Natural killer cell (primary cell): ENCODE data around the gene ZFYVE21. TPM values are rescaled to one million over a fixed set of nuclear protein-coding genes. Genes with fewer than 3 reads are reported as not detected.

ENCODE experiments used
- ATAC-seq, 3 donors: fragments of 150-1000 bp in 2 of 3; fragments of 200-7000 bp in 1 of 3; cut with Tn5 transposase; 1 replicate in 1 of 3; 2 replicates in 2 of 3; pipeline ENCODE4 v1.10.0; 2021; ENCODE audit warnings: mild to moderate bottlenecking in 2 of 3, moderate library complexity in 2 of 3
- DNase-seq, 2 donors: peaks; one replicate each; pipeline versions ENCODE4 v3.0.0 to v3.0.0-alpha.2; 2013 to 2021; ENCODE audit warnings: mixed read lengths in 1 of 2
- H3K27ac ChIP-seq: one replicate; pipeline ENCODE4 v1.5.1; 2013; ENCODE audit warnings: mild to moderate bottlenecking, low read length
- H3K27me3 ChIP-seq: one replicate; pipeline ENCODE4 v1.6.1; 2013; ENCODE audit warnings: low read length; ENCODE audit not compliant: control insufficient read depth, insufficient read depth
- H3K36me3 ChIP-seq: one replicate; pipeline ENCODE4 v1.6.1; 2013; ENCODE audit warnings: low read length; ENCODE audit not compliant: control insufficient read depth, insufficient read depth
- H3K4me1 ChIP-seq: one replicate; pipeline ENCODE4 v1.6.1; 2013; ENCODE audit warnings: low read length; ENCODE audit not compliant: control insufficient read depth, insufficient read depth
- H3K4me3 ChIP-seq: one replicate; pipeline ENCODE4 v1.5.1; 2013; ENCODE audit warnings: low read length
- H3K9me3 ChIP-seq: one replicate; pipeline ENCODE4 v1.6.1; 2013; ENCODE audit warnings: low read length; ENCODE audit not compliant: control insufficient read depth, insufficient read depth
- H3K27ac Mint-ChIP-seq, 2 donors: one replicate each; pipeline ENCODE4 v1.8.0; 2022; ENCODE audit warnings: mild to moderate bottlenecking in 2 of 2, mixed read lengths in 2 of 2, moderate library complexity in 1 of 2
- H3K27me3 Mint-ChIP-seq, 2 donors: one replicate each; pipeline ENCODE4 v1.8.0; 2022; ENCODE audit warnings: low read depth in 2 of 2, mixed read lengths in 2 of 2
- H3K36me3 Mint-ChIP-seq: one replicate; pipeline ENCODE4 v1.8.0; 2022; ENCODE audit warnings: mixed read lengths
- H3K4me1 Mint-ChIP-seq, 2 donors: one replicate each; pipeline ENCODE4 v1.8.0; 2022; ENCODE audit warnings: mixed read lengths in 2 of 2
- H3K4me3 Mint-ChIP-seq: one replicate; pipeline ENCODE4 v1.8.0; 2022; ENCODE audit warnings: mild to moderate bottlenecking, moderate library complexity, mixed read lengths
- H3K9me3 Mint-ChIP-seq, 2 donors: one replicate each; pipeline ENCODE4 v1.8.0; 2022; ENCODE audit warnings: mixed read lengths in 2 of 2
- WGBS: methylation state at CpG from one replicate; pipeline ENCODE4 v1.1.7; 2013; ENCODE audit warnings: missing lambda C conversion rate; ENCODE audit not compliant: insufficient coverage; 5-methylcytosine and 5-hydroxymethylcytosine counted together
- intact Hi-C: fragments of 100-400 bp; cut with micrococcal nuclease; formaldehyde crosslinking; loops from one replicate; pipeline ENCODE4 v1.14.2; 2022
- total RNA-seq, 4 donors: library from RNA; stranded (reverse); fragments of 120-200 nt in 1 of 4; gene quantifications; one replicate each; pipeline versions ENCODE4 v1.2.3 to v1.2.4, GENCODE V29; 2013 to 2022
- TF ChIP-seq, protein P1 (sequence below): fragments of 200-600 bp; IDR thresholded peaks from one replicate; pipeline ENCODE4 v1.8.0; 2022; ENCODE audit warnings: antibody characterized with exemption

Gene ZFYVE21
- total RNA-seq, 3 donors from 2014 or later (not counting 1 experiment from before 2014, with no cell fraction given): 5.9 to 10.7 (median 8.5) TPM

- 64% methylated on average over 13 of the region's 13 CpGs for WGBS
These were observed 10.9 kb upstream of the ZFYVE21 start for GRCh38 chr14:103704708-103705107.

DNA sequence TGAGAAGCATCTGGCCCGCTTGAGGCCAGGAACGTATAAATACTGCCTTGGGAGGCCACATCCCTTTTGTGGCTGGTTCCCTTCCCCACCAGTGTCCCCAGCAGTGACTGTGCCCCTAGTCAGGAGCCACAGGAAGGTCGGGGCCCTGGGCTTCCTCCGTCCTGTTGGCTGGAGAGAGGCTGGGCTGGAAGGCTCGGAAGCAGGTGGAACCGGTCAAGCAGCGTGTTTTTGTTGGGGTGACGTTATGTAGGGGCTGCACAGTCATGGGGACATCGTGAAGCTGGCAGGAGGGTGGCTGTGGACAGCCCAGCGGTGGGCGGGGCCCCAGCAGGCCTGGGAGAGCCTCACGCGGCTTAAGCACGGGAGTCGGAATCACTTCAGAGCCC is 10.5 kb upstream of the ZFYVE21 start:
- no peaks in the 10 kb centered on the region for H3K9me3 Mint-ChIP-seq
- no peaks in the 10 kb centered on the region for H3K9me3 ChIP-seq
- peaks cover 0 to 19% of the 10 kb centered on the region in 2 donors for H3K4me1 Mint-ChIP-seq
- TF ChIP-seq, protein P1, sequence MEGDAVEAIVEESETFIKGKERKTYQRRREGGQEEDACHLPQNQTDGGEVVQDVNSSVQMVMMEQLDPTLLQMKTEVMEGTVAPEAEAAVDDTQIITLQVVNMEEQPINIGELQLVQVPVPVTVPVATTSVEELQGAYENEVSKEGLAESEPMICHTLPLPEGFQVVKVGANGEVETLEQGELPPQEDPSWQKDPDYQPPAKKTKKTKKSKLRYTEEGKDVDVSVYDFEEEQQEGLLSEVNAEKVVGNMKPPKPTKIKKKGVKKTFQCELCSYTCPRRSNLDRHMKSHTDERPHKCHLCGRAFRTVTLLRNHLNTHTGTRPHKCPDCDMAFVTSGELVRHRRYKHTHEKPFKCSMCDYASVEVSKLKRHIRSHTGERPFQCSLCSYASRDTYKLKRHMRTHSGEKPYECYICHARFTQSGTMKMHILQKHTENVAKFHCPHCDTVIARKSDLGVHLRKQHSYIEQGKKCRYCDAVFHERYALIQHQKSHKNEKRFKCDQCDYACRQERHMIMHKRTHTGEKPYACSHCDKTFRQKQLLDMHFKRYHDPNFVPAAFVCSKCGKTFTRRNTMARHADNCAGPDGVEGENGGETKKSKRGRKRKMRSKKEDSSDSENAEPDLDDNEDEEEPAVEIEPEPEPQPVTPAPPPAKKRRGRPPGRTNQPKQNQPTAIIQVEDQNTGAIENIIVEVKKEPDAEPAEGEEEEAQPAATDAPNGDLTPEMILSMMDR: no peak
- WGBS: 62% methylated on average over 15 of the region's 15 CpGs
- no peaks in the 10 kb centered on the region for H3K27me3 ChIP-seq
- no peaks in the 10 kb centered on the region for H3K36me3 Mint-ChIP-seq
- no peak overlapping the region for H3K27ac ChIP-seq
- peaks cover 11% of the 10 kb centered on the region for H3K36me3 ChIP-seq
- ATAC-seq: no peak
- no peaks in the 10 kb centered on the region for H3K4me1 ChIP-seq
- H3K4me3 ChIP-seq: no peak overlapping the region
- DNase-seq: no peak
- intact Hi-C loops: no loop called here
- no peak overlapping the region for H3K4me3 Mint-ChIP-seq
- H3K27me3 Mint-ChIP-seq: no peaks in the 10 kb centered on the region
- peak overlapping the region in 1 of 2 donors; percentile 16 for H3K27ac Mint-ChIP-seq

More at GRCh38 chr14:103704708-103705107, 10.9 kb upstream of the ZFYVE21 start:
- Mint-ChIP-seq H3K9me3 (no peaks in the 10 kb centered on the region), H3K27me3 (no peaks in the 10 kb centered on the region), H3K36me3 (no peaks in the 10 kb centered on the region), H3K27ac (peak overlapping the region in 1 of 2 donors; percentile 16), H3K4me3 (no peak overlapping the region), H3K4me1 (peaks cover 0 to 19% of the 10 kb centered on the region in 2 donors)
- H3K27ac ChIP-seq: no peak overlapping the region
- ATAC-seq: no peak
- peaks cover 14% of the 10 kb centered on the region for H3K36me3 ChIP-seq
- H3K9me3 ChIP-seq: no peaks in the 10 kb centered on the region
- DNase-seq: no peak
- H3K27me3 ChIP-seq: no peaks in the 10 kb centered on the region
- intact Hi-C loops: no loop called here
- TF ChIP-seq, protein P1: no peak
- no peaks in the 10 kb centered on the region for H3K4me1 ChIP-seq
- no peak overlapping the region for H3K4me3 ChIP-seq

- no peaks in the 10 kb centered on the region for H3K36me3 Mint-ChIP-seq
- TF ChIP-seq, protein P1: no peak
- H3K27me3 Mint-ChIP-seq: no peaks in the 10 kb centered on the region
These were observed 9.9 kb upstream of the ZFYVE21 start for GRCh38 chr14:103705504-103706284.

More at GRCh38 chr14:103705504-103706284, 9.9 kb upstream of the ZFYVE21 start:
- intact Hi-C loops: no loop called here
- ATAC-seq (no peak), DNase-seq (no peak)
- Mint-ChIP-seq H3K4me3 (no peak overlapping the region), H3K9me3 (no peaks in the 10 kb centered on the region), H3K4me1 (peaks cover 0 to 19% of the 10 kb centered on the region in 2 donors), H3K27ac (no peak overlapping the region)
- no peaks in the 10 kb centered on the region for H3K9me3 ChIP-seq
- H3K27me3 ChIP-seq: no peaks in the 10 kb centered on the region
- WGBS: 84% methylated on average over 28 of the region's 28 CpGs
- no peak overlapping the region for H3K4me3 ChIP-seq
- no peaks in the 10 kb centered on the region for H3K4me1 ChIP-seq
- H3K36me3 ChIP-seq: peaks cover 11% of the 10 kb centered on the region
- no peak overlapping the region for H3K27ac ChIP-seq
